ENCODE results near the gene TMEM235.
A peak's percentile ranks its signal among the peaks of the same experiment; 100 is the strongest.

TMEM235 gene

GRCh38 chr17:78272181-78272913 lies 40.9 kb downstream of the TMEM235 start:
- no peak for DNase-seq (ENCODE audit: low read depth)

GRCh38 chr17:78272914-78273258 lies 41.5 kb downstream of the TMEM235 start:
- DNase-seq (ENCODE audit: low read depth), result no peak

GRCh38 chr17:78273813-78274212 lies 42.4 kb downstream of the TMEM235 start:
- DNase-seq (ENCODE audit: low read depth), result no peak

- no peak for DNase-seq (ENCODE audit: low read depth)
Measured at GRCh38 chr17:78275355-78275754, 43.9 kb downstream of the TMEM235 start.

GRCh38 chr17:78276098-78276887 lies 44.9 kb downstream of the TMEM235 start:
- DNase-seq (ENCODE audit: low read depth), result no peak

- no peak for DNase-seq (ENCODE audit: low read depth)
Measured at GRCh38 chr17:78278139-78278741, 46.8 kb downstream of the TMEM235 start.

GRCh38 chr17:78279360-78279990 lies 48.0 kb downstream of the TMEM235 start:
- DNase-seq (ENCODE audit: low read depth), result no peak

GRCh38 chr17:78281249-78281845 lies 49.9 kb downstream of the TMEM235 start:
- no peak for DNase-seq (ENCODE audit: low read depth)

- no peak for DNase-seq (ENCODE audit: low read depth)
Measured at GRCh38 chr17:78284146-78284545, 52.7 kb downstream of the TMEM235 start.

GRCh38 chr17:78289004-78289403 lies 57.6 kb downstream of the TMEM235 start:
- DNase-seq (ENCODE audit: low read depth), result no peak

- peak; percentile 47 for DNase-seq (ENCODE audit: low read depth)
Measured at GRCh38 chr17:78289802-78290363, 58.5 kb downstream of the TMEM235 start.

Data from HS-5 (cell line).